GM12865 (cell line): ENCODE results near the gene TK1.

Experiments
- DNase-seq: peaks from one replicate; pipeline ENCODE4 v3.0.0; 2010; ENCODE audit warnings: low read depth
- H3K4me3 ChIP-seq: 2 replicates; pipeline ENCODE4 v1.5.1; 2011; ENCODE audit warnings: mild to moderate bottlenecking, low read depth, low read length, control low read depth
- CTCF ChIP-seq: IDR thresholded peaks from 2 replicates; pipeline ENCODE4 v1.5.1; 2011; ENCODE audit warnings: low read length, control low read depth, low read depth, inconsistent platforms; ENCODE audit not compliant: insufficient read depth; ENCODE audit errors: missing control alignments

TK1 gene

GRCh38 chr17:78214706-78215061, 27.8 kb upstream of the TK1 start:
- DNase-seq: no peak
- peak overlapping the region; percentile 64 for H3K4me3 ChIP-seq
- TF ChIP-seq CTCF: no peak

- H3K4me3 ChIP-seq: peak within 1 kb of the TSS; percentile 64
- TF ChIP-seq CTCF: no peak
- DNase-seq: peak; percentile 93
Observed at GRCh38 chr17:78214016-78214705, 27.3 kb upstream of the TK1 start, which contains the start of gene BIRC5. Gene BIRC5 (plus strand): TSS chr17:78214253. CDS start chr17:78214317, 64 bp downstream.

GRCh38 chr17:78211032-78211431, 24.2 kb upstream of the TK1 start:
- H3K4me3 ChIP-seq: no peak overlapping the region
- no peak for DNase-seq
- TF ChIP-seq CTCF: no peak

- no peak overlapping the region for H3K4me3 ChIP-seq
- no peak for TF ChIP-seq CTCF
- no peak for DNase-seq
Observed at GRCh38 chr17:78210111-78210510, 23.3 kb upstream of the TK1 start.

- no peak for DNase-seq
- no peak for TF ChIP-seq CTCF
- no peak overlapping the region for H3K4me3 ChIP-seq
Observed at GRCh38 chr17:78208486-78208885, 21.6 kb upstream of the TK1 start.

- TF ChIP-seq CTCF: peak; percentile 1
- H3K4me3 ChIP-seq: no peak overlapping the region
- DNase-seq: no peak
Observed at GRCh38 chr17:78206298-78206697, 19.4 kb upstream of the TK1 start.
